DND-41 (cell line): Measurements from ENCODE around the gene THSD7A.

Experiments
- ATAC-seq: fragments of 200-7000 bp; cut with Tn5 transposase; 3 replicates; pipeline ENCODE4 v1.9.1; 2021; ENCODE audit warnings: low read depth; ENCODE audit not compliant: insufficient read depth
- DNase-seq: peaks from one replicate; pipeline ENCODE4 v3.0.0-alpha.2; 2020
- H2AFZ ChIP-seq: 2 replicates; pipeline ENCODE4 v1.6.0; 2012; ENCODE audit warnings: low read depth, low read length
- H3K27ac ChIP-seq: 2 replicates; pipeline ENCODE4 v1.5.1; 2012; ENCODE audit warnings: low read length, inconsistent platforms
- H3K27me3 ChIP-seq: fragments of 200-600 bp; sonication (generic); 2 replicates; pipeline ENCODE4 v1.6.0; 2012; ENCODE audit warnings: low read length, mild to moderate bottlenecking, inconsistent platforms; ENCODE audit not compliant: insufficient read depth, poor library complexity
- H3K36me3 ChIP-seq: 2 replicates; pipeline ENCODE4 v1.5.1; 2012; ENCODE audit warnings: low read length, inconsistent platforms; ENCODE audit not compliant: insufficient read depth
- H3K4me1 ChIP-seq: 2 replicates; pipeline ENCODE4 v1.5.1; 2012; ENCODE audit warnings: mild to moderate bottlenecking, low read length; ENCODE audit not compliant: insufficient read depth
- H3K4me2 ChIP-seq: 2 replicates; pipeline ENCODE4 v1.6.0; 2012; ENCODE audit warnings: mild to moderate bottlenecking, moderate library complexity, low read length, inconsistent platforms; ENCODE audit not compliant: insufficient read depth
- H3K4me3 ChIP-seq, 2 experiments: fragments of 200-600 bp in 1 of 2; shearing (Covaris generic) in 1 of 2; 2 replicates each; pipeline ENCODE4 v1.5.1; 2012 to 2016; ENCODE audit warnings: inconsistent platforms in 2 of 2, low read length in 2 of 2, mild to moderate bottlenecking in 2 of 2, low read depth in 1 of 2, moderate library complexity in 1 of 2
- H3K79me2 ChIP-seq: 2 replicates; pipeline ENCODE4 v1.6.0; 2012; ENCODE audit warnings: low read length, inconsistent platforms; ENCODE audit not compliant: insufficient read depth
- H3K9ac ChIP-seq: 2 replicates; pipeline ENCODE4 v1.6.0; 2012; ENCODE audit warnings: low read depth, mild to moderate bottlenecking, inconsistent platforms, low read length, moderate library complexity
- H3K9me3 ChIP-seq: 2 replicates; pipeline ENCODE4 v1.5.1; 2012; ENCODE audit warnings: low read length, moderate library complexity, mild to moderate bottlenecking, inconsistent platforms; ENCODE audit not compliant: insufficient read depth, severe bottlenecking
- H4K20me1 ChIP-seq: 2 replicates; pipeline ENCODE4 v1.6.0; 2012; ENCODE audit warnings: low read length; ENCODE audit not compliant: insufficient read depth
- CTCF ChIP-seq: IDR thresholded peaks from 2 replicates; pipeline ENCODE4 v1.5.1; 2012; ENCODE audit warnings: borderline replicate concordance, low read length, moderate library complexity, mild to moderate bottlenecking; ENCODE audit not compliant: poor library complexity, severe bottlenecking; ENCODE audit errors: extremely low read depth
- EZH2 ChIP-seq: IDR thresholded peaks from 3 replicates; pipeline ENCODE4 v1.6.1; 2012; ENCODE audit warnings: borderline replicate concordance, low read depth, mild to moderate bottlenecking, moderate library complexity, low read length, inconsistent platforms; ENCODE audit not compliant: severe bottlenecking

The THSD7A gene

GRCh38 chr7:11642276-11642675 lies 189.7 kb downstream of the THSD7A start:
- no peak overlapping the region for H3K9ac ChIP-seq
- H2AFZ ChIP-seq, result no peak overlapping the region
- H3K27me3 ChIP-seq, result no peaks in the 10 kb centered on the region
- TF ChIP-seq CTCF, result no peak
- TF ChIP-seq EZH2, result no peak
- H4K20me1 ChIP-seq, result no peaks in the 10 kb centered on the region
- no peak overlapping the region for H3K4me2 ChIP-seq
- H3K4me3 ChIP-seq, result no peak overlapping the region
- H3K27ac ChIP-seq, result no peak overlapping the region
- H3K9me3 ChIP-seq, result no peaks in the 10 kb centered on the region
- H3K79me2 ChIP-seq, result no peaks in the 10 kb centered on the region
- ATAC-seq (no peak), DNase-seq (no peak)
- no peaks in the 10 kb centered on the region for H3K36me3 ChIP-seq
- H3K4me1 ChIP-seq, result no peaks in the 10 kb centered on the region

- H3K9ac ChIP-seq, result no peak overlapping the region
- H3K36me3 ChIP-seq, result no peaks in the 10 kb centered on the region
- TF ChIP-seq CTCF, result no peak
- TF ChIP-seq EZH2, result no peak
- no peak overlapping the region for H3K4me3 ChIP-seq
- ATAC-seq (no peak), DNase-seq (no peak)
- H2AFZ ChIP-seq, result no peak overlapping the region
- H4K20me1 ChIP-seq, result no peaks in the 10 kb centered on the region
- H3K4me2 ChIP-seq, result no peak overlapping the region
- no peaks in the 10 kb centered on the region for H3K79me2 ChIP-seq
- no peaks in the 10 kb centered on the region for H3K27me3 ChIP-seq
- H3K4me1 ChIP-seq, result no peaks in the 10 kb centered on the region
- no peaks in the 10 kb centered on the region for H3K9me3 ChIP-seq
- H3K27ac ChIP-seq, result no peak overlapping the region
Observed at GRCh38 chr7:11638011-11638774, 193.8 kb downstream of the THSD7A start.

GRCh38 chr7:11636274-11636673 lies 195.7 kb downstream of the THSD7A start:
- Histone ChIP-seq H4K20me1 (no peaks in the 10 kb centered on the region), H3K9me3 (no peaks in the 10 kb centered on the region), H3K27ac (no peak overlapping the region), H3K9ac (no peak overlapping the region), H3K27me3 (no peaks in the 10 kb centered on the region), H3K79me2 (no peaks in the 10 kb centered on the region), H3K36me3 (no peaks in the 10 kb centered on the region), H3K4me2 (no peak overlapping the region), H3K4me1 (no peaks in the 10 kb centered on the region), H2AFZ (no peak overlapping the region), H3K4me3 (no peak overlapping the region)
- ATAC-seq (no peak), DNase-seq (no peak)
- TF ChIP-seq EZH2 (no peak), CTCF (no peak)
